ENCODE data around the gene SYCP1.

- TF ChIP-seq POLR2AphosphoS5 (IDR thresholded peaks at IDR 0.05; ENCODE audit: low read depth, low read length), result no peak
- TF ChIP-seq TAF1 (IDR thresholded peaks at IDR 0.05; ENCODE audit: borderline replicate concordance, insufficient read depth, low read length), result no peak
- TF ChIP-seq REST (IDR thresholded peaks at IDR 0.05; ENCODE audit: insufficient read depth in 1 of 2, low read depth in 2 of 2, low read length in 2 of 2), result no peak
- TF ChIP-seq FOXP2 (optimal IDR thresholded peaks at IDR 0.05; ENCODE audit: borderline replicate concordance, extremely low read depth, extremely low read length, insufficient read depth), result no peak
- no peak for TF ChIP-seq SIN3A (IDR thresholded peaks at IDR 0.05; ENCODE audit: borderline replicate concordance, insufficient read depth, low read length)
Measured at GRCh38 chr1:114819869-114820268, 34.8 kb upstream of the SYCP1 start.
